IMR-90 (cell line): ENCODE data around the gene TSPEAR. TPM values are rescaled to one million over a fixed set of nuclear protein-coding genes. Genes with fewer than 3 reads are reported as not detected.

ENCODE experiments used
- ATAC-seq: fragments of 200-7000 bp; cut with Tn5 transposase; 2 replicates; pipeline ENCODE4 v1.9.1; 2020; ENCODE audit warnings: low read depth, mild to moderate bottlenecking, moderate library complexity
- BruUV-seq: library from RNA; stranded (reverse); fragments of 400-500 nt; replicated peaks from 2 replicates; lab custom pipeline; 2021; lab: Mats Ljungman, UMichigan
- CTCF ChIA-PET: fragments of 300-600 bp; formaldehyde crosslinking; extraction: SDS; loops from one replicate; lab custom pipeline; 2021; ENCODE audit warnings: antibody characterized with exemption; lab: Yijun Ruan, JAX
- POLR2A ChIA-PET: fragments of 300-600 bp; sonication (Branson Sonifier 250); formaldehyde crosslinking; loops from one replicate; lab custom pipeline; 2022; ENCODE audit warnings: antibody characterized with exemption; ENCODE audit not compliant: unreplicated experiment; lab: Charles Lee
- DNase-seq: peaks from one replicate; pipeline ENCODE4 v3.0.0; 2013
- H2AFZ ChIP-seq: replicated peaks from 2 replicates; pipeline ENCODE3; 2013; ENCODE audit warnings: low read length, mild to moderate bottlenecking; ENCODE audit not compliant: poor library complexity
- H2AK5ac ChIP-seq: 2 replicates; pipeline ENCODE4 v1.6.1; 2013; ENCODE audit warnings: low read depth, low read length, inconsistent platforms
- H2AK9ac ChIP-seq: replicated peaks from 2 replicates; pipeline ENCODE3; 2013; ENCODE audit warnings: mild to moderate bottlenecking, low read depth, low read length, moderate library complexity; ENCODE audit not compliant: poor library complexity
- H2BK120ac ChIP-seq: 2 replicates; pipeline ENCODE4 v1.6.1; 2013; ENCODE audit warnings: low read depth, low read length, inconsistent platforms
- H2BK15ac ChIP-seq: 3 replicates; pipeline ENCODE4 v1.6.1; 2013; ENCODE audit warnings: low read depth, low read length, inconsistent platforms
- H2BK20ac ChIP-seq: 2 replicates; pipeline ENCODE4 v1.6.1; 2013; ENCODE audit warnings: low read depth, mild to moderate bottlenecking, inconsistent platforms, low read length, moderate library complexity
- H2BK5ac ChIP-seq: 2 replicates; pipeline ENCODE4 v1.6.1; 2013; ENCODE audit warnings: mild to moderate bottlenecking, low read depth, low read length, inconsistent platforms; ENCODE audit not compliant: poor library complexity, severe bottlenecking
- H3K14ac ChIP-seq: replicated peaks from 2 replicates; pipeline ENCODE4 v1.6.1; 2013; ENCODE audit warnings: low read depth, low read length, inconsistent platforms
- H3K18ac ChIP-seq: 2 replicates; pipeline ENCODE4 v1.6.1; 2013; ENCODE audit warnings: low read depth, low read length, control low read depth
- H3K23ac ChIP-seq: 2 replicates; pipeline ENCODE4 v1.6.1; 2013; ENCODE audit warnings: low read depth, low read length, inconsistent platforms
- H3K27ac ChIP-seq: 2 replicates; pipeline ENCODE4 v1.5.1; 2013; ENCODE audit warnings: mild to moderate bottlenecking, control low read depth, low read length; ENCODE audit not compliant: insufficient read depth
- H3K27me3 ChIP-seq: 2 replicates; pipeline ENCODE4 v1.6.1; 2013; ENCODE audit warnings: low read length; ENCODE audit not compliant: control insufficient read depth, insufficient read depth
- H3K36me3 ChIP-seq: 2 replicates; pipeline ENCODE4 v1.6.1; 2013; ENCODE audit warnings: low read length, mixed read lengths; ENCODE audit not compliant: control insufficient read depth, insufficient read depth
- H3K4ac ChIP-seq: 2 replicates; pipeline ENCODE4 v1.6.1; 2013; ENCODE audit warnings: low read depth, low read length, inconsistent platforms
- H3K4me1 ChIP-seq: 2 replicates; pipeline ENCODE4 v1.6.1; 2013; ENCODE audit warnings: low read length, mixed read lengths; ENCODE audit not compliant: control insufficient read depth, insufficient read depth
- H3K4me2 ChIP-seq: 2 replicates; pipeline ENCODE4 v1.6.1; 2013; ENCODE audit warnings: low read depth, mild to moderate bottlenecking, control low read depth, low read length, moderate library complexity
- H3K4me3 ChIP-seq: 2 replicates; pipeline ENCODE4 v1.5.1; 2013; ENCODE audit warnings: low read depth, mild to moderate bottlenecking, control low read depth, low read length, moderate library complexity; ENCODE audit not compliant: insufficient read depth
- H3K56ac ChIP-seq: 2 replicates; pipeline ENCODE4 v1.6.1; 2013; ENCODE audit warnings: low read length, inconsistent platforms; ENCODE audit not compliant: insufficient read depth; ENCODE audit errors: extremely low read depth
- H3K79me1 ChIP-seq, 2 experiments: 2 replicates each; pipeline ENCODE4 v1.6.1; 2013; ENCODE audit warnings: low read length in 2 of 2, inconsistent platforms in 1 of 2, low read depth in 1 of 2
- H3K9ac ChIP-seq: 2 replicates; pipeline ENCODE4 v1.6.1; 2013; ENCODE audit warnings: low read depth, low read length, control low read depth
- H3K9me1 ChIP-seq: 2 replicates; pipeline ENCODE4 v1.6.1; 2013; ENCODE audit warnings: low read length, inconsistent platforms; ENCODE audit not compliant: insufficient read depth
- H3K9me3 ChIP-seq: 2 replicates; pipeline ENCODE4 v1.6.1; 2013; ENCODE audit warnings: low read length; ENCODE audit not compliant: control insufficient read depth, insufficient read depth
- H4K20me1 ChIP-seq: 2 replicates; pipeline ENCODE4 v1.6.1; 2013; ENCODE audit warnings: low read length, inconsistent platforms; ENCODE audit not compliant: insufficient read depth
- H4K5ac ChIP-seq: 2 replicates; pipeline ENCODE4 v1.6.1; 2013; ENCODE audit warnings: mild to moderate bottlenecking, low read depth, low read length, control low read depth
- H4K8ac ChIP-seq, 2 experiments: 2 replicates each; pipeline ENCODE4 v1.6.1; 2013; ENCODE audit warnings: low read depth in 2 of 2, low read length in 2 of 2, control low read depth in 1 of 2, inconsistent platforms in 1 of 2
- H4K91ac ChIP-seq: 2 replicates; pipeline ENCODE4 v1.6.1; 2013; ENCODE audit warnings: low read depth, low read length, inconsistent platforms; ENCODE audit not compliant: insufficient read depth
- BHLHE40 ChIP-seq: fragments of 150-350 bp; IDR thresholded peaks from 2 replicates; pipeline ENCODE4 v1.6.1; 2016; ENCODE audit warnings: mild to moderate bottlenecking, low read depth, low read length
- CEBPB ChIP-seq: IDR thresholded peaks from 2 replicates; pipeline ENCODE4 v1.6.1; 2012; ENCODE audit warnings: low read depth, low read length, improper control_type of control experiment
- CHD1 ChIP-seq: IDR thresholded peaks from 2 replicates; pipeline ENCODE4 v1.6.1; 2012; ENCODE audit warnings: low read depth, low read length, improper control_type of control experiment
- FOS ChIP-seq: fragments of 150-350 bp; IDR thresholded peaks from 2 replicates; pipeline ENCODE4 v1.6.1; 2016; ENCODE audit warnings: low read depth, low read length
- MAFK ChIP-seq: IDR thresholded peaks from 2 replicates; pipeline ENCODE4 v1.6.1; 2012; ENCODE audit warnings: low read depth, low read length, improper control_type of control experiment
- MAZ ChIP-seq: IDR thresholded peaks from 2 replicates; pipeline ENCODE4 v1.6.1; 2012; ENCODE audit warnings: low read depth, mild to moderate bottlenecking, low read length, improper control_type of control experiment, moderate library complexity, borderline replicate concordance
- MXI1 ChIP-seq: IDR thresholded peaks from 2 replicates; pipeline ENCODE4 v1.6.1; 2012; ENCODE audit warnings: low read depth, mild to moderate bottlenecking, low read length, moderate library complexity, borderline replicate concordance
- NFE2L2 ChIP-seq: fragments of 150-350 bp; IDR thresholded peaks from 2 replicates; pipeline ENCODE4 v1.6.1; 2016; ENCODE audit warnings: low read depth, mild to moderate bottlenecking, low read length
- POLR2A ChIP-seq: IDR thresholded peaks from 2 replicates; pipeline ENCODE4 v1.6.1; 2012; ENCODE audit warnings: mild to moderate bottlenecking, low read depth, low read length
- RAD21 ChIP-seq: IDR thresholded peaks from 2 replicates; pipeline ENCODE4 v1.6.1; 2012; ENCODE audit warnings: low read length, improper control_type of control experiment
- RCOR1 ChIP-seq: IDR thresholded peaks from 2 replicates; pipeline ENCODE4 v1.6.1; 2012; ENCODE audit warnings: mild to moderate bottlenecking, low read length, improper control_type of control experiment; ENCODE audit not compliant: insufficient replicate concordance
- RFX5 ChIP-seq: IDR thresholded peaks from 2 replicates; pipeline ENCODE4 v1.8.0; 2012; ENCODE audit warnings: low read depth, mild to moderate bottlenecking, low read length, moderate library complexity
- SMC3 ChIP-seq: fragments of 150-350 bp; IDR thresholded peaks from 2 replicates; pipeline ENCODE4 v1.6.1; 2016; ENCODE audit warnings: low read depth, mild to moderate bottlenecking, antibody characterized with exemption, low read length, moderate library complexity
- WGBS, 2 experiments: methylation state at CpG; one replicate each; pipeline versions ENCODE4 v1.1.5 to v1.1.7; 2013; ENCODE audit warnings: missing lambda C conversion rate in 2 of 2; ENCODE audit not compliant: insufficient read length in 1 of 2; ENCODE audit errors: extremely low coverage in 2 of 2; 5-methylcytosine and 5-hydroxymethylcytosine counted together
- dilution Hi-C: fragments of 300-500 bp; cut with HindIII; formaldehyde crosslinking; loops from one replicate; pipeline ENCODE4 v1.14.3; 2018; ENCODE audit warnings: low sequenced_read_pairs; ENCODE audit not compliant: unreplicated experiment
- in situ Hi-C: fragments of 300-500 bp; cut with MboI; formaldehyde crosslinking; loops from 3 replicates; pipeline ENCODE4 v1.14.3; 2019; ENCODE audit warnings: low sequenced_read_pairs, inconsistent platforms, mixed read lengths
- intact Hi-C: fragments of 100-400 bp; cut with micrococcal nuclease; formaldehyde crosslinking; loops from 2 replicates; pipeline ENCODE4 v1.10.0; 2022
- polyA plus RNA-seq, 3 experiments: library from polyadenylated mRNA; depleted of rRNA; stranded (reverse); fragments of >200 nt; gene quantifications; 2 replicates each; pipeline ENCODE4 v1.2.3, GENCODE V29; 2012; ENCODE audit warnings: low replicate concordance in 1 of 3
- total RNA-seq: library from RNA; depleted of rRNA; stranded (reverse); fragments of >200 nt; gene quantifications from 2 replicates; pipeline ENCODE4 v1.2.3, GENCODE V29; 2012
- TF ChIP-seq, protein P1 (sequence below): conservative IDR thresholded peaks from 2 replicates; pipeline ENCODE4 v1.5.1; 2012; ENCODE audit warnings: mild to moderate bottlenecking, low read depth, low read length, improper control_type of control experiment
- TF ChIP-seq, protein P2 (sequence below): fragments of 150-350 bp; IDR thresholded peaks from 2 replicates; pipeline ENCODE4 v1.6.1; 2016; ENCODE audit warnings: low read depth, mild to moderate bottlenecking, low read length, moderate library complexity, borderline replicate concordance

The TSPEAR gene
- total and polyA plus RNA-seq, 2 of the 4 experiments (the other 2 are of a cell fraction) = not detected

DNA sequence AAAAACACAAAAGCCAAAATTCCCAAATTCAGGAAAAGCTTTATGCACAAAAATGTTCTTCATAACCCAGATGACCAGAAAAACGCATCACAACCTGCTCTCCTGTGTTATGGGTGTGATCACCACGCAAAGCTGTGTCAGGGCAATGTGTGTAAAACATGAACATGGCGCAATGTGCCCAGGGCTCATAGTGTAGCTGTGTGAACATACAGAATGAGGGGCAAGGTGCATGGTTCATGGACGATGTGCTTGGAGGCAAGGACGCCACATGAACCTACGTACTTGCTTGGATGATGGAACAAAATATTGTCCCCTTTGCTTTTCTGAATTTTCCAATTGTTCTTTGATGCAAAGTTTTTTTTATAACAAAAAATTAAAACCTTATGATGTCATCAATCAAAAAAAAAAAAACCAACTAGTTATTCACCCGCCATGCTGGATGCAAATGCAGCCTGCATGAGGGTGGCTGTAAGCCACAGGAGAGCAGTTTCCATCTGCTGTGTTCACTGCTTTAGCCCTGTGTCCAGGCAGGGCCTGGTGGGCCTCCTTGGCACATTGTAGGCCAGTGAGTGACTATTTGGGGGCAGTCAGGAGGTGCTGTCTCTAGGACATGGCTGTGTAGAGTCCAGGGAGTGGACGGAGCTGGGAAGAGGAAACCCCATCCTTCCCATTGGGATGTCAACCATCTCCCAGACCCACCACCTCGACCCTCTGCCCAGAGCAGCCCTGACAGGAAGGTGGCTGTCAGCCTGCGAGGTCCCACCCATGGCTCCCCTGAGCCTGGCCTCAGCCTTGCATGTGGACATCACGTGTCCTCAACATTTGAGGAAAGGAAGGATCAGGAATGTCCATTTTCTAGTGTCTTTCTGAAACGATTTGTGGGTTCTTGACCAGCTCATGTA lies 185.0 kb downstream of the TSPEAR start:
- 73% methylated on average over 2 of the region's 12 CpGs; no CpG with 5 or more reads in 1 of the 2 experiments for WGBS, 2 experiments
- no peak overlapping the region for H3K4me3 ChIP-seq
- in situ Hi-C loops = no loop called here
- dilution Hi-C loops = no loop called here
- H3K9ac ChIP-seq = no peak overlapping the region
- H3K9me1 ChIP-seq = no peaks in the 10 kb centered on the region
- no peak for ATAC-seq
- ChIA-PET POLR2A (no interaction called here), CTCF (no interaction called here)
- no peak overlapping the region for H3K14ac ChIP-seq
- no peak overlapping the region for H2BK5ac ChIP-seq
- no peak overlapping the region for H3K56ac ChIP-seq
- peaks cover 23% of the 10 kb centered on the region for H3K9me3 ChIP-seq
- no peak overlapping the region for H2AK9ac ChIP-seq
- no peak overlapping the region for H4K5ac ChIP-seq
- no peak overlapping the region for H2BK20ac ChIP-seq
- no TSS peak for BruUV-seq
- H3K27ac ChIP-seq = no peak overlapping the region
- no peak overlapping the region for H2BK120ac ChIP-seq
- no peaks in the 10 kb centered on the region for H3K36me3 ChIP-seq
- no peaks in the 10 kb centered on the region for H4K20me1 ChIP-seq
- no peaks in the 10 kb centered on the region for H3K4me1 ChIP-seq
- H3K27me3 ChIP-seq = no peaks in the 10 kb centered on the region
- no peak overlapping the region for H3K23ac ChIP-seq
- no peak overlapping the region for H4K91ac ChIP-seq
- no peak overlapping the region for H2AFZ ChIP-seq
- no peak overlapping the region for H3K4me2 ChIP-seq
- H2AK5ac ChIP-seq = no peak overlapping the region
- DNase-seq = no peak
- intact Hi-C loops = no loop called here
- no peaks in the 10 kb centered on the region for H3K79me1 ChIP-seq
- no peak overlapping the region for H3K18ac ChIP-seq
- H4K8ac ChIP-seq = no peak overlapping the region
- no peak overlapping the region for H2BK15ac ChIP-seq
- H3K4ac ChIP-seq = no peak overlapping the region
- TF ChIP-seq MAFK (no peak), NFE2L2 (no peak), CEBPB (no peak), RCOR1 (no peak), MAZ (no peak), MXI1 (no peak), RFX5 (no peak), CHD1 (no peak), BHLHE40 (no peak), FOS (no peak), POLR2A (no peak), RAD21 (no peak), SMC3 (no peak)
- TF ChIP-seq, protein P1, sequence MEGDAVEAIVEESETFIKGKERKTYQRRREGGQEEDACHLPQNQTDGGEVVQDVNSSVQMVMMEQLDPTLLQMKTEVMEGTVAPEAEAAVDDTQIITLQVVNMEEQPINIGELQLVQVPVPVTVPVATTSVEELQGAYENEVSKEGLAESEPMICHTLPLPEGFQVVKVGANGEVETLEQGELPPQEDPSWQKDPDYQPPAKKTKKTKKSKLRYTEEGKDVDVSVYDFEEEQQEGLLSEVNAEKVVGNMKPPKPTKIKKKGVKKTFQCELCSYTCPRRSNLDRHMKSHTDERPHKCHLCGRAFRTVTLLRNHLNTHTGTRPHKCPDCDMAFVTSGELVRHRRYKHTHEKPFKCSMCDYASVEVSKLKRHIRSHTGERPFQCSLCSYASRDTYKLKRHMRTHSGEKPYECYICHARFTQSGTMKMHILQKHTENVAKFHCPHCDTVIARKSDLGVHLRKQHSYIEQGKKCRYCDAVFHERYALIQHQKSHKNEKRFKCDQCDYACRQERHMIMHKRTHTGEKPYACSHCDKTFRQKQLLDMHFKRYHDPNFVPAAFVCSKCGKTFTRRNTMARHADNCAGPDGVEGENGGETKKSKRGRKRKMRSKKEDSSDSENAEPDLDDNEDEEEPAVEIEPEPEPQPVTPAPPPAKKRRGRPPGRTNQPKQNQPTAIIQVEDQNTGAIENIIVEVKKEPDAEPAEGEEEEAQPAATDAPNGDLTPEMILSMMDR = no peak
- TF ChIP-seq, protein P2, sequence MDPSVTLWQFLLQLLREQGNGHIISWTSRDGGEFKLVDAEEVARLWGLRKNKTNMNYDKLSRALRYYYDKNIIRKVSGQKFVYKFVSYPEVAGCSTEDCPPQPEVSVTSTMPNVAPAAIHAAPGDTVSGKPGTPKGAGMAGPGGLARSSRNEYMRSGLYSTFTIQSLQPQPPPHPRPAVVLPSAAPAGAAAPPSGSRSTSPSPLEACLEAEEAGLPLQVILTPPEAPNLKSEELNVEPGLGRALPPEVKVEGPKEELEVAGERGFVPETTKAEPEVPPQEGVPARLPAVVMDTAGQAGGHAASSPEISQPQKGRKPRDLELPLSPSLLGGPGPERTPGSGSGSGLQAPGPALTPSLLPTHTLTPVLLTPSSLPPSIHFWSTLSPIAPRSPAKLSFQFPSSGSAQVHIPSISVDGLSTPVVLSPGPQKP = no peak
